H1 (cell line): Measurements from ENCODE around the gene CAPN11. TPM values are rescaled to one million over a fixed set of nuclear protein-coding genes. Genes with fewer than 3 reads are reported as not detected.

ENCODE experiments used
- ASH2L ChIP-seq: fragments of 200-600, 300-600 bp; sonication (generic); IDR thresholded peaks from one replicate; pipeline ENCODE4 v1.7.1; 2017; ENCODE audit warnings: low read length
- BRCA1 ChIP-seq: IDR thresholded peaks from 2 replicates; pipeline ENCODE4 v1.6.1; 2012; ENCODE audit warnings: low read depth, low read length, improper control_type of control experiment
- CHD1 ChIP-seq: IDR thresholded peaks from 2 replicates; pipeline ENCODE4 v1.6.1; 2012; ENCODE audit warnings: low read depth, low read length, improper control_type of control experiment
- CREB1 ChIP-seq: IDR thresholded peaks from 2 replicates; pipeline ENCODE4 v1.6.1; 2012; ENCODE audit warnings: inconsistent platforms
- CTBP2 ChIP-seq: IDR thresholded peaks from 2 replicates; pipeline ENCODE4 v1.7.0; 2011; ENCODE audit warnings: borderline replicate concordance, mild to moderate bottlenecking, moderate library complexity, mixed read lengths, low read length; ENCODE audit not compliant: insufficient read depth, insufficient read length
- GTF2F1 ChIP-seq: IDR thresholded peaks from 2 replicates; pipeline ENCODE4 v1.6.1; 2012; ENCODE audit warnings: low read depth, low read length, improper control_type of control experiment, borderline replicate concordance
- HDAC2 ChIP-seq, 2 experiments: fragments of 300-600 bp in 1 of 2; sonication (generic) in 1 of 2; IDR thresholded peaks; 2 replicates each; pipeline ENCODE4 v1.6.1; 2011 to 2012; ENCODE audit warnings: low read depth in 2 of 2, low read length in 2 of 2, mild to moderate bottlenecking in 2 of 2, moderate library complexity in 2 of 2, borderline replicate concordance in 1 of 2, inconsistent platforms in 1 of 2
- JUN ChIP-seq: IDR thresholded peaks from 2 replicates; pipeline ENCODE4 v1.6.1; 2011; ENCODE audit warnings: low read depth, mild to moderate bottlenecking, improper control_type of control experiment, low read length
- MAX ChIP-seq: IDR thresholded peaks from 2 replicates; pipeline ENCODE4 v1.6.1; 2012; ENCODE audit warnings: inconsistent platforms
- NANOG ChIP-seq: IDR thresholded peaks from 2 replicates; pipeline ENCODE4 v1.6.1; 2011; ENCODE audit warnings: low read length, low read depth, mild to moderate bottlenecking, inconsistent platforms; ENCODE audit not compliant: insufficient read depth, poor library complexity, severe bottlenecking
- NRF1 ChIP-seq: IDR thresholded peaks from 2 replicates; pipeline ENCODE4 v1.6.1; 2011; ENCODE audit warnings: mild to moderate bottlenecking, low read depth, low read length, improper control_type of control experiment
- POLR2AphosphoS5 ChIP-seq: IDR thresholded peaks from 2 replicates; pipeline ENCODE4 v1.6.1; 2011; ENCODE audit warnings: low read depth, low read length
- RBBP5 ChIP-seq: IDR thresholded peaks from 2 replicates; pipeline ENCODE4 v1.7.1; 2012; ENCODE audit warnings: low read depth, mild to moderate bottlenecking, inconsistent platforms, low read length, moderate library complexity, borderline replicate concordance
- RFX5 ChIP-seq: IDR thresholded peaks from 2 replicates; pipeline ENCODE4 v1.6.1; 2011; ENCODE audit warnings: low read depth, low read length, improper control_type of control experiment, borderline replicate concordance
- RNF2 ChIP-seq: fragments of 200-900, 300-1000 bp; sonication (generic); IDR thresholded peaks from 2 replicates; pipeline ENCODE4 v1.7.1; 2016; ENCODE audit warnings: borderline replicate concordance, low read depth, mild to moderate bottlenecking, antibody characterized with exemption, low read length; ENCODE audit not compliant: poor library complexity, severe bottlenecking; ENCODE audit errors: missing control alignments
- SIN3A ChIP-seq, 2 experiments: IDR thresholded peaks in 1 of 2; conservative IDR thresholded peaks in 1 of 2; 2 replicates each; pipeline ENCODE4 v1.6.1; 2011 to 2012; ENCODE audit warnings: low read length in 2 of 2, improper control_type of control experiment in 1 of 2, low read depth in 1 of 2, mild to moderate bottlenecking in 1 of 2
- SRF ChIP-seq: IDR thresholded peaks from 2 replicates; pipeline ENCODE4 v1.6.1; 2011; ENCODE audit warnings: mild to moderate bottlenecking, low read depth, low read length, moderate library complexity
- TAF7 ChIP-seq: optimal IDR thresholded peaks from 2 replicates; pipeline ENCODE3; 2011; ENCODE audit warnings: low read depth, mild to moderate bottlenecking, inconsistent platforms, low read length, moderate library complexity, borderline replicate concordance
- TEAD4 ChIP-seq: IDR thresholded peaks from 2 replicates; pipeline ENCODE4 v1.6.1; 2012; ENCODE audit warnings: low read depth, low read length, inconsistent platforms, mixed read lengths
- polyA plus RNA-seq, 7 experiments: library from polyadenylated mRNA; depleted of rRNA in 3 of 7; stranded (reverse) in 5 of 7; unstranded in 2 of 7; fragments of >200 nt in 5 of 7; fragments of 200-250 nt in 2 of 7; gene quantifications; 1 replicate in 5 of 7; 2 replicates in 1 of 7; 4 replicates in 1 of 7; pipeline versions ENCODE4 v1.2.1 to v1.2.3, GENCODE V29; 2011 to 2013; ENCODE audit warnings: missing spikeins in 2 of 7, mixed read lengths in 2 of 7
- total RNA-seq: library from RNA; stranded (reverse); fragmentation: NEBNext Ultra II Directional; extraction: Animal tissue kit (Norgen Biotek cat#: 25700); gene quantifications from 2 replicates; pipeline ENCODE4 v1.2.1, GENCODE V29; 2021
- TF ChIP-seq, protein P1 (sequence below): IDR thresholded peaks from 2 replicates; pipeline ENCODE4 v1.6.1; 2012; ENCODE audit warnings: low read length, inconsistent platforms

CAPN11 gene
- total and polyA plus RNA-seq, 2 of the 8 experiments (the other 6 are each of a cell fraction or from before 2014, with no cell fraction given): 0.95 to 0.97 TPM

- no peak for TF ChIP-seq RNF2
- no peak for TF ChIP-seq NRF1
- no peak for TF ChIP-seq CHD1
- no peak for TF ChIP-seq NANOG
- no peak for TF ChIP-seq JUN
- no peak for TF ChIP-seq TAF7
- no peak for TF ChIP-seq TEAD4
- TF ChIP-seq, protein P1, sequence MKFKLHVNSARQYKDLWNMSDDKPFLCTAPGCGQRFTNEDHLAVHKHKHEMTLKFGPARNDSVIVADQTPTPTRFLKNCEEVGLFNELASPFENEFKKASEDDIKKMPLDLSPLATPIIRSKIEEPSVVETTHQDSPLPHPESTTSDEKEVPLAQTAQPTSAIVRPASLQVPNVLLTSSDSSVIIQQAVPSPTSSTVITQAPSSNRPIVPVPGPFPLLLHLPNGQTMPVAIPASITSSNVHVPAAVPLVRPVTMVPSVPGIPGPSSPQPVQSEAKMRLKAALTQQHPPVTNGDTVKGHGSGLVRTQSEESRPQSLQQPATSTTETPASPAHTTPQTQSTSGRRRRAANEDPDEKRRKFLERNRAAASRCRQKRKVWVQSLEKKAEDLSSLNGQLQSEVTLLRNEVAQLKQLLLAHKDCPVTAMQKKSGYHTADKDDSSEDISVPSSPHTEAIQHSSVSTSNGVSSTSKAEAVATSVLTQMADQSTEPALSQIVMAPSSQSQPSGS: no peak
- no peak for TF ChIP-seq ASH2L
- TF ChIP-seq RFX5: no peak
- TF ChIP-seq CTBP2: no peak
- TF ChIP-seq POLR2AphosphoS5: no peak
- TF ChIP-seq SIN3A (conservative IDR thresholded peaks at IDR 0.05 in 1 of 2, IDR thresholded peaks at IDR 0.05 in 1 of 2; ENCODE audit: low read depth in 1 of 2, low read length in 2 of 2): no peak
- TF ChIP-seq GTF2F1: no peak
- no peak for TF ChIP-seq SRF
- TF ChIP-seq BRCA1: no peak
- TF ChIP-seq CREB1: no peak
- peak; percentile 71 for TF ChIP-seq MAX
- peak in 1 of 2 experiments; percentile 41; a peak in 1 of 4 replicates for TF ChIP-seq HDAC2 (IDR thresholded peaks at IDR 0.05; ENCODE audit: borderline replicate concordance in 1 of 2, low read depth in 2 of 2, low read length in 2 of 2)
- no peak; the same call in 1 of the 2 replicates for TF ChIP-seq RBBP5
These were observed 30.4 kb upstream of the CAPN11 start (continued) for GRCh38 chr6:44128020-44128917.
